Activated CD4-positive, alpha-beta T cell treated with anti-CD3 and anti-CD28 coated beads, Interleukin-2, amount 10 ng/mL, durations not matched to agents 7 days and 5 days (primary cell): ENCODE data around the gene ZNF398. TPM values are rescaled to one million over a fixed set of nuclear protein-coding genes. Genes with fewer than 3 reads are reported as not detected.
"Not testable (repeated sequence)": the region's sequence is repeated elsewhere in the genome, so short reads cannot be mapped to it uniquely, and the experiment has no call there.

Experiments
- CTCF ChIA-PET: fragments of 350-600 bp; sonication (Branson Sonifier 250); formaldehyde crosslinking; loops from one replicate; lab custom pipeline; 2021; ENCODE audit warnings: antibody characterized with exemption; lab: Charles Lee
- POLR2A ChIA-PET: fragments of 350-600 bp; sonication (Branson Sonifier 250); formaldehyde crosslinking; loops from one replicate; lab custom pipeline; 2021; ENCODE audit warnings: antibody characterized with exemption; lab: Charles Lee
- DNase-seq: peaks from one replicate; pipeline ENCODE4 v3.0.0-alpha.2; 2020
- H3K27ac Mint-ChIP-seq: one replicate; pipeline ENCODE4 v1.8.0; 2021; ENCODE audit warnings: mild to moderate bottlenecking, moderate library complexity, mixed read lengths
- H3K27me3 Mint-ChIP-seq: one replicate; pipeline ENCODE4 v1.8.0; 2021; ENCODE audit warnings: mixed read lengths
- H3K36me3 Mint-ChIP-seq: one replicate; pipeline ENCODE4 v1.8.0; 2021; ENCODE audit warnings: low read depth, mixed read lengths
- H3K4me1 Mint-ChIP-seq: one replicate; pipeline ENCODE4 v1.8.0; 2021; ENCODE audit warnings: mixed read lengths
- H3K4me3 Mint-ChIP-seq: one replicate; pipeline ENCODE4 v1.8.0; 2021; ENCODE audit warnings: mild to moderate bottlenecking, moderate library complexity, mixed read lengths
- H3K9me3 Mint-ChIP-seq: one replicate; pipeline ENCODE4 v1.8.0; 2021; ENCODE audit warnings: mixed read lengths
- total RNA-seq, 2 experiments: library from RNA; stranded (reverse); gene quantifications; one replicate each; pipeline ENCODE4 v1.2.3, GENCODE V29; 2021

Gene ZNF398
- total RNA-seq, 2 experiments from 2014 or later = 15.3 to 17.1 TPM

DNA sequence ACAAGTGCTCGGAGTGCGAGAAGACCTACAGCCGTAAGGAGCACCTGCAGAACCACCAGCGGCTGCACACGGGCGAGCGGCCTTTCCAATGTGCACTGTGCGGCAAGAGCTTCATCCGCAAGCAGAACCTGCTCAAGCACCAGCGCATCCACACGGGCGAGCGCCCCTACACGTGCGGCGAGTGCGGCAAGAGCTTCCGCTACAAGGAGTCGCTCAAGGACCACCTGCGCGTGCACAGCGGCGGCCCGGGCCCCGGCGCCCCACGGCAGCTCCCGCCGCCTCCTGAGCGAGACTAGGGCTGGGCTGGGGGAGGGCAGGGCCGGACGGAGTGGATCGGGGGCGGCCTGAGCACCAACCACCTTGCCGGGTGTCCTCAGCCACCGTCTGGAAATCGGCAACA lies 77.1 kb downstream of the ZNF398 start:
- Mint-ChIP-seq H3K27me3 (no peaks in the 10 kb centered on the region), H3K4me3 (no peak overlapping the region), H3K4me1 (no peaks in the 10 kb centered on the region), H3K36me3 (peaks cover 31% of the 10 kb centered on the region), H3K9me3 (no peaks in the 10 kb centered on the region), H3K27ac (no peak overlapping the region)
- ChIA-PET POLR2A (no interaction called here), CTCF (no interaction called here)
- DNase-seq = no peak

DNA sequence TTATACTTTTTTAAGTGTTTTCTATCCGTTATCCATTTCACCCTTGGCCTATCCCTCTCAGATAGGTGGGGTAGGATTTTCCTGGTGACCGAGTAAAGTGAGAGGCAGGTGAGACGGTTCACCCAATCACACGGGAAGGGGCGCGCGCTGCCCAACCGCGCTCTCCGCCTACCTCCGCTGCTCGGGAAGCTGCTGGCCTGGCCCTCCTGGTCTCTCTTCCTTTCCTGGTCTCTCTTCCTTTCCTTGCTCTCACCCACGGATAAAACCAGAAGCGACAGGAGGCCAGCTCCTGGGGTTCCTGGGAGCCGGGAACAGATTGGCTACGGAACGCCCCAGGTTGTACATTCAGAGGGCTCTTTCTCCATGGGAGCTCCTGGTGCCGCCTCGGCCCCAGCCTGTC lies 77.9 kb downstream of the ZNF398 start:
- H3K4me3 Mint-ChIP-seq = no peak overlapping the region
- H3K27me3 Mint-ChIP-seq = no peaks in the 10 kb centered on the region
- H3K4me1 Mint-ChIP-seq = no peaks in the 10 kb centered on the region
- peaks cover 25% of the 10 kb centered on the region for H3K36me3 Mint-ChIP-seq
- POLR2A ChIA-PET = no interaction called here
- no peak for DNase-seq
- CTCF ChIA-PET = no interaction called here
- no peaks in the 10 kb centered on the region for H3K9me3 Mint-ChIP-seq
- H3K27ac Mint-ChIP-seq = no peak overlapping the region

DNA sequence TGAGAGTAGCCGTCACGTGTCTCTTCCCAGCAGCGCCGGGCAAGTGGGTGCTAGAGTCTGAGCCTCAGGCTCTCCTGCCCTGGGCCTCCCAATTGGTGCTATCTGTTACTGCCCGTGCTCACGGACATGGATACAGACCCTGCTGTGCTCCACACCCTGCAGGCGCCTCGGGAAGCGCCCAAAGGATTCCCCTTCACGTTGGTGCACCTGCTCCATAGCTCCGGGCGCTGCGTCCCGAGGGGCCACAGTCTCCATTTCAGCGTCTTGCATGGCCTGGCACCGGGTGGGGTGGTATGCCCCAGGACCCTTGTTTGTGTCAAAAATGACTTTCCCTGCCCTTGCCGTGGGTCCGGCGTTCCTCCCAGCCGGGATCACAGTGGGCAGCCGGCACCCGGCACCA lies 78.4 kb downstream of the ZNF398 start:
- H3K27ac Mint-ChIP-seq = no peak overlapping the region
- ChIA-PET POLR2A (no interaction called here), CTCF (no interaction called here)
- no peaks in the 10 kb centered on the region for H3K27me3 Mint-ChIP-seq
- no peaks in the 10 kb centered on the region for H3K9me3 Mint-ChIP-seq
- no peaks in the 10 kb centered on the region for H3K4me1 Mint-ChIP-seq
- peaks cover 25% of the 10 kb centered on the region for H3K36me3 Mint-ChIP-seq
- no peak overlapping the region for H3K4me3 Mint-ChIP-seq
- DNase-seq = no peak

- H3K27ac Mint-ChIP-seq, POLR2A ChIA-PET, H3K27me3 Mint-ChIP-seq, H3K4me3 Mint-ChIP-seq, H3K4me1 Mint-ChIP-seq, DNase-seq, H3K9me3 Mint-ChIP-seq: not testable (repeated sequence)
- CTCF ChIA-PET = interaction anchor here (1.2 kb wide), 1 partner anchor 13 kb away, joined by 3 read pairs; no protein-coding TSS in a partner anchor
- H3K36me3 Mint-ChIP-seq = peaks cover 20% of the 10 kb centered on the region
These were observed 79.1 kb downstream of the ZNF398 start for GRCh38 chr7:149226366-149226765.

DNA sequence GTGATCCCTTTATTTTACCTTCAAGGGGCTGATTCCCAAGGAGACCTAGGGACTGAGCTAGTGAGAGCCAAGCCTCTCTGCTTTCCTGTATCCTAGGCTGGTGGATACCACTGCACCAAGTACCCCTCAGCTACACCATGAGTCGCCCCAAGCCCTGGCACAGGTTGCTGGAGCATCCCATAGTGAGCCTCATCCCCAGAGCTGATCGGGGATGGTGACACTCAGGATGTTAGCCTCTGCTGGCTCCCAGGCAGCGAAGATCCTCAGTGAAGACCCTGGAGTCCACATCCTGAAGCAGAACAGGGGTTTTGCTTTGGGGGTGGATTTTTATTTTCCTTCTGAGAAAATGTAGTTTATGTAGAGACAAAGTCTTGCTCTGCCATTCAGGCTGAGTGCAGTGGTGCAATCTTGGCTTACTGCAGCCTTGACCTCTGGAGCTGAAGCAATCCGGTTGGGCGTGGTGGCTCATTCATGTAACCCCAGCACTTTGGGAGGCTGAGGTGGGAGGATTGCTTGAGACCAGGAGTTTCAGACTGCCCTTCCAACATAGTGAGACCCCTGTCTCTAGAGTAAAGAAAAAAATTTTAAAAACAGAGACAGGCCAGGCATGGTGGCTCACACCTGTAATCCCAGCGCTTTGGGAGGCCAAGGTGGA lies 79.7 kb downstream of the ZNF398 start:
- DNase-seq = no peak
- ChIA-PET POLR2A (no interaction called here), CTCF (interaction anchor here (1.2 kb wide), 1 partner anchor 14 kb away, joined by 3 read pairs; no protein-coding TSS in a partner anchor)
- H3K4me3 Mint-ChIP-seq = no peak overlapping the region
- no peaks in the 10 kb centered on the region for H3K9me3 Mint-ChIP-seq
- H3K27me3 Mint-ChIP-seq = no peaks in the 10 kb centered on the region
- peaks cover 15% of the 10 kb centered on the region for H3K36me3 Mint-ChIP-seq
- H3K4me1 Mint-ChIP-seq = no peaks in the 10 kb centered on the region
- no peak overlapping the region for H3K27ac Mint-ChIP-seq

DNA sequence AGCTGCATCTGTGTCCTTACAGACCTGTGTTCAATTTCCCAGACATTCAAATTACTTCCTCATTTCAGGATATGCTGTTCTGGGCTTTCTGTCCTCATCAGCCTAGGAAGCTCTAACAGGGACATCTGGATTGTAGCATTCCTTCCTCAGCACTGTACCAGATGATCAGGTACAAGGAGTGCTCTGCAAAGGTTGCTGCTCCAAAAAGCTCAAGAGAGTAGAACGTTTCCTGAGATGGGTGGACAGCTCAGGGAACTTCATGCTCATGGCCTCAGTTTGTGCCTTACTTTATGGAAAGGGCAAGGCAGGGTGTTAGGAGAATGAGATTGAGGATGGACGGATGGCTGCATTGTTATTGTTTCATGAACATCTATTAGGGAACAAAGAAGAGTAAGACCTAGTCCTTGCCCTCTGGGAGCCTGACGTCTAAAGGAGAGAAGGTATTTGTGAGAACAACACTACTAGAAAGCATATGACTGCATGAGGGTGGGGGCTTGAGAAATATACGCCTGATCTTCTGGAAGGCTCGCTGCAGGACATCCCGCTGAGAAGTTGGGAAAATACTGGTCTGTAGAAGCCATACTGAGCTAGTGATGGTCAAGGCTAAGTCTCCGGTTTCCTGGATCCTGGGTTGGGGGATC lies 81.7 kb downstream of the ZNF398 start:
- DNase-seq = no peak
- Mint-ChIP-seq H3K4me1 (no peaks in the 10 kb centered on the region), H3K4me3 (no peak overlapping the region), H3K27ac (no peak overlapping the region), H3K36me3 (peaks cover 13% of the 10 kb centered on the region), H3K27me3 (no peaks in the 10 kb centered on the region), H3K9me3 (no peaks in the 10 kb centered on the region)
- POLR2A ChIA-PET = no interaction called here
- CTCF ChIA-PET = interaction anchor here (0.5 to 1.3 kb wide), 3 partner anchors 12 to 31 kb away, joined by 3 to 4 read pairs (median 4); no protein-coding TSS in a partner anchor

- Mint-ChIP-seq H3K27me3 (no peaks in the 10 kb centered on the region), H3K9me3 (no peaks in the 10 kb centered on the region), H3K36me3 (peaks cover 12% of the 10 kb centered on the region), H3K4me1 (no peaks in the 10 kb centered on the region), H3K4me3 (no peak overlapping the region), H3K27ac (no peak overlapping the region)
- CTCF ChIA-PET = interaction anchor here (0.9 to 1.5 kb wide), 3 partner anchors 9 to 20 kb away, joined by 3 to 4 read pairs (median 4); no protein-coding TSS in a partner anchor
- no peak for DNase-seq
- POLR2A ChIA-PET = no interaction called here
These were observed 82.3 kb downstream of the ZNF398 start for GRCh38 chr7:149229526-149229925.

DNA sequence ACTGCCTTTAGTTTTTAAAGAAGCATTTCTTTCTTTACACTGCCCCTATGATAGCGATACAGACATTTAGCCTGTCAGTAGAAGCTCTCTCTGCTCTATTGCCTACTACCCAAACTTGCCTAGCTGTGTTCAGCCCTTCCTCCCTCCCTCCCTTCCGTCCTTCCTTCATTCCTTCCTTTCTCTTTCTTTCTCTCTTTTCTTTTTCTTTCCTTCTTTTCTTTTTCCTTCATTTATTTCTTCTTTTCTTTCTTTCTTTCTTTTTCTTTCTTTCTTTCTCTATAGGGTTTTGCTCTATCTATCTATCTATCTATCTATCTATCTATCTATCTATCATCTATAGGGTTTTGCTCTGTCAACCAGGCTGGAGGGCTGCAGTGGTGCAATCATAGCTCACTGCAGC lies 85.1 kb downstream of the ZNF398 start:
- CTCF ChIA-PET = interaction anchor here (1.3 to 1.9 kb wide), 3 partner anchors 29 to 86 kb away, joined by 4 to 7 read pairs (median 4); partner anchors contain the start of gene ZNF282
- H3K36me3 Mint-ChIP-seq = no peaks in the 10 kb centered on the region
- H3K27me3 Mint-ChIP-seq = no peaks in the 10 kb centered on the region
- POLR2A ChIA-PET = no interaction called here
- H3K4me3 Mint-ChIP-seq = no peak overlapping the region
- H3K27ac Mint-ChIP-seq = no peak overlapping the region
- H3K9me3 Mint-ChIP-seq = no peaks in the 10 kb centered on the region
- DNase-seq = no peak
- no peaks in the 10 kb centered on the region for H3K4me1 Mint-ChIP-seq

Other genes starting within 250 kb of the ZNF398 start
- gene PDIA4, start 118.9 kb upstream of the ZNF398 start, total RNA-seq = 10 to 100 TPM; 94.8 to 97.4 TPM
- 1 to 10 TPM; 7.7 to 8.1 TPM for gene ZNF786, start 56.7 kb upstream of the ZNF398 start, total RNA-seq
- gene ZNF425, start 21.1 kb upstream of the ZNF398 start, total RNA-seq = 1 to 10 TPM in 1 of 2 experiments, under 1 TPM in 1; 0.67 to 1.0 TPM
- gene ZNF282, start 48.1 kb downstream of the ZNF398 start, total RNA-seq = 10 to 100 TPM; 28.2 to 29.4 TPM
- 10 to 100 TPM; 11.1 to 15.9 TPM for gene ZNF212, start 92.2 kb downstream of the ZNF398 start, total RNA-seq
- gene ZNF783, start 114.7 kb downstream of the ZNF398 start, total RNA-seq = 10 to 100 TPM; 19.0 to 21.7 TPM